HepG2 (cell line): Measurements from ENCODE around the gene ADAR. TPM values are rescaled to one million over a fixed set of nuclear protein-coding genes. Genes with fewer than 3 reads are reported as not detected.

ENCODE experiments used
- CENPT ChIP-seq: sonication (generic); formaldehyde crosslinking; IDR thresholded peaks from 2 replicates; pipeline ENCODE4 v1.8.0; 2022; ENCODE audit warnings: low read depth, mild to moderate bottlenecking, moderate library complexity, missing genetic modification reagents
- ELF3 ChIP-seq: IDR thresholded peaks from 2 replicates; pipeline ENCODE4 v1.6.1; 2016; ENCODE audit warnings: missing genetic modification reagents, missing compliant biosample characterization
- GRHL1 ChIP-seq: sonication (generic); formaldehyde crosslinking; conservative IDR thresholded peaks from 2 replicates; pipeline ENCODE4 v1.8.0; 2022; ENCODE audit warnings: missing genetic modification reagents
- NBN ChIP-seq: fragments of 450-650 bp; conservative IDR thresholded peaks from 2 replicates; pipeline ENCODE4 v1.6.1; 2017
- PAX8 ChIP-seq: sonication (generic); formaldehyde crosslinking; IDR thresholded peaks from 2 replicates; pipeline ENCODE4 v1.8.0; 2022; ENCODE audit warnings: mild to moderate bottlenecking, missing genetic modification reagents, borderline replicate concordance
- PCBP2 ChIP-seq: fragments of 200-400 bp; formaldehyde crosslinking; optimal IDR thresholded peaks from 2 replicates; pipeline ENCODE3; 2018; ENCODE audit warnings: low read length, low read depth; ENCODE audit not compliant: poor library complexity, severe bottlenecking
- PHB2 ChIP-seq: fragments of 450-650 bp; IDR thresholded peaks from 2 replicates; pipeline ENCODE4 v1.6.1; 2018; ENCODE audit not compliant: partially characterized antibody
- PHF21A ChIP-seq: sonication (generic); formaldehyde crosslinking; IDR thresholded peaks from 2 replicates; pipeline ENCODE4 v1.5.0; 2020; ENCODE audit warnings: mild to moderate bottlenecking, missing genetic modification reagents
- RBM39 ChIP-seq: fragments of 200-400 bp; formaldehyde crosslinking; IDR thresholded peaks from one replicate; pipeline ENCODE4 v1.6.1; 2018; ENCODE audit warnings: antibody characterized with exemption, mild to moderate bottlenecking, low read depth, low read length; ENCODE audit not compliant: poor library complexity, severe bottlenecking
- RFX5 ChIP-seq: IDR thresholded peaks from 2 replicates; pipeline ENCODE4 v1.6.1; 2011; ENCODE audit warnings: low read depth, low read length, improper control_type of control experiment
- SNRNP70 ChIP-seq: fragments of 200-400 bp; formaldehyde crosslinking; IDR thresholded peaks from 2 replicates; pipeline ENCODE4 v1.6.1; 2017; ENCODE audit warnings: mild to moderate bottlenecking, low read depth, low read length, moderate library complexity
- SRSF4 ChIP-seq: fragments of 200-400 bp; formaldehyde crosslinking; IDR thresholded peaks from one replicate; pipeline ENCODE4 v1.6.1; 2018; ENCODE audit warnings: mild to moderate bottlenecking, low read depth, low read length, moderate library complexity; ENCODE audit not compliant: poor library complexity, severe bottlenecking
- STAT6 ChIP-seq: sonication (generic); formaldehyde crosslinking; IDR thresholded peaks from 2 replicates; pipeline ENCODE4 v1.4.0; 2020; ENCODE audit warnings: missing genetic modification reagents, mild to moderate bottlenecking, borderline replicate concordance
- UBTF ChIP-seq: sonication (generic); formaldehyde crosslinking; IDR thresholded peaks from 2 replicates; pipeline ENCODE4 v1.4.0; 2020; ENCODE audit warnings: mild to moderate bottlenecking, missing genetic modification reagents
- ZBTB44 ChIP-seq: sonication (generic); formaldehyde crosslinking; IDR thresholded peaks from 2 replicates; pipeline ENCODE4 v1.4.0; 2020; ENCODE audit warnings: missing genetic modification reagents
- ZNF124 ChIP-seq: sonication (generic); formaldehyde crosslinking; IDR thresholded peaks from 2 replicates; pipeline ENCODE4 v1.4.0; 2020; ENCODE audit warnings: missing genetic modification reagents
- ZNF362 ChIP-seq: sonication (generic); formaldehyde crosslinking; IDR thresholded peaks from 2 replicates; pipeline ENCODE4 v1.4.0; 2020; ENCODE audit warnings: missing genetic modification reagents, mild to moderate bottlenecking, borderline replicate concordance
- ZNF614 ChIP-seq: IDR thresholded peaks from 2 replicates; pipeline ENCODE4 v1.6.1; 2018; ENCODE audit warnings: missing biosample characterization, missing genetic modification reagents, inconsistent platforms, borderline replicate concordance
- ZNF749 ChIP-seq: sonication (generic); formaldehyde crosslinking; IDR thresholded peaks from 2 replicates; pipeline ENCODE4 v1.8.0; 2022; ENCODE audit warnings: mild to moderate bottlenecking, missing genetic modification reagents, moderate library complexity, borderline replicate concordance
- polyA plus RNA-seq, 8 experiments: library from polyadenylated mRNA; depleted of rRNA in 3 of 8; stranded (reverse) in 7 of 8; unstranded in 1 of 8; fragments of >200 nt; fragmentation: Illumina TruSeq in 4 of 8; extraction: Trizol in 4 of 8; gene quantifications; 2 replicates each; pipeline versions ENCODE4 v1.2.1 to v1.2.3, GENCODE V29; 2011 to 2016; ENCODE audit warnings: low read depth in 4 of 8, missing spikeins in 1 of 8, mixed read lengths in 1 of 8; ENCODE audit not compliant: insufficient read depth in 1 of 8
- total RNA-seq, 5 experiments: library from RNA; depleted of rRNA; stranded (reverse); fragments of >200 nt; fragmentation: Illumina TruSeq; extraction: Trizol; gene quantifications; 2 replicates each; pipeline ENCODE4 v1.2.3, GENCODE V29; 2016; ENCODE audit warnings: low read depth in 1 of 5

Gene ADAR
- total and polyA plus RNA-seq, 2 of the 13 experiments (the other 11 are each of a cell fraction or from before 2014, with no cell fraction given), result 70.8 to 86.2 TPM

GRCh38 chr1:154607609-154608396 is at the start of gene ADAR (continued):
- no peak for TF ChIP-seq ZBTB44
- TF ChIP-seq PAX8 (CRISPR knock-in tag), result no peak
- no peak for TF ChIP-seq SRSF4
- no peak for TF ChIP-seq GRHL1 (CRISPR knock-in tag)
- TF ChIP-seq STAT6 (CRISPR knock-in tag), result no peak; the same call in 1 of the 2 replicates
- no peak for TF ChIP-seq NBN
- TF ChIP-seq SNRNP70, result no peak
- TF ChIP-seq ZNF362, result peak; percentile 99
- TF ChIP-seq PCBP2, result no peak
- TF ChIP-seq ELF3 (CRISPR knock-in tag), result 0 out of 2 replicates have a peak, but pooled peaks have one; percentile 17
- TF ChIP-seq ZNF749, result no peak
- no peak for TF ChIP-seq ZNF614 (CRISPR knock-in tag)
- TF ChIP-seq PHB2, result no peak
- peak; percentile 80 for TF ChIP-seq UBTF (CRISPR knock-in tag)
- no peak for TF ChIP-seq ZNF124
- no peak for TF ChIP-seq RBM39
- peak; percentile 71 for TF ChIP-seq PHF21A (CRISPR knock-in tag)
- no peak for TF ChIP-seq CENPT (CRISPR knock-in tag)
- TF ChIP-seq RFX5, result no peak
